Activated CD8-positive, alpha-beta T cell treated with anti-CD3 and anti-CD28 coated beads, Interleukin-2, amount 10 ng/mL, durations not matched to agents 7 days and 5 days (primary cell): ENCODE data around the gene CIAO3. TPM values are rescaled to one million over a fixed set of nuclear protein-coding genes. Genes with fewer than 3 reads are reported as not detected.
"Not testable (repeated sequence)": the region's sequence is repeated elsewhere in the genome, so short reads cannot be mapped to it uniquely, and the experiment has no call there.

Source experiments
- ATAC-seq: fragments of 150-1000 bp; cut with Tn5 transposase; one replicate; pipeline ENCODE4 v1.10.0; 2021; ENCODE audit warnings: moderate library complexity
- CTCF ChIA-PET: fragments of 350-600 bp; sonication (Branson Sonifier 250); formaldehyde crosslinking; loops from one replicate; lab custom pipeline; 2021; ENCODE audit warnings: antibody characterized with exemption; lab: Charles Lee
- POLR2A ChIA-PET: fragments of 350-600 bp; sonication (Branson Sonifier 250); formaldehyde crosslinking; loops from one replicate; lab custom pipeline; 2021; ENCODE audit warnings: antibody characterized with exemption; lab: Charles Lee
- DNase-seq: peaks from one replicate; pipeline ENCODE4 v3.0.0-alpha.2; 2020
- H3K27ac Mint-ChIP-seq: one replicate; pipeline ENCODE4 v1.8.0; 2021; ENCODE audit warnings: mild to moderate bottlenecking, mixed read lengths
- H3K27me3 Mint-ChIP-seq: one replicate; pipeline ENCODE4 v1.8.0; 2021; ENCODE audit warnings: low read depth, mixed read lengths
- H3K36me3 Mint-ChIP-seq: one replicate; pipeline ENCODE4 v1.8.0; 2021; ENCODE audit warnings: low read depth, mixed read lengths
- H3K4me1 Mint-ChIP-seq: one replicate; pipeline ENCODE4 v1.8.0; 2021; ENCODE audit warnings: low read depth, mixed read lengths
- H3K4me3 Mint-ChIP-seq: one replicate; pipeline ENCODE4 v1.8.0; 2021; ENCODE audit warnings: mild to moderate bottlenecking, mixed read lengths
- H3K9me3 Mint-ChIP-seq: one replicate; pipeline ENCODE4 v1.8.0; 2022; ENCODE audit warnings: mixed read lengths; ENCODE audit not compliant: insufficient read depth
- total RNA-seq, 2 experiments: library from RNA; stranded (reverse); gene quantifications; one replicate each; pipeline ENCODE4 v1.2.3, GENCODE V29; 2021

CIAO3 gene
- total RNA-seq, 2 experiments from 2014 or later, result 24.9 to 32.4 TPM

DNA sequence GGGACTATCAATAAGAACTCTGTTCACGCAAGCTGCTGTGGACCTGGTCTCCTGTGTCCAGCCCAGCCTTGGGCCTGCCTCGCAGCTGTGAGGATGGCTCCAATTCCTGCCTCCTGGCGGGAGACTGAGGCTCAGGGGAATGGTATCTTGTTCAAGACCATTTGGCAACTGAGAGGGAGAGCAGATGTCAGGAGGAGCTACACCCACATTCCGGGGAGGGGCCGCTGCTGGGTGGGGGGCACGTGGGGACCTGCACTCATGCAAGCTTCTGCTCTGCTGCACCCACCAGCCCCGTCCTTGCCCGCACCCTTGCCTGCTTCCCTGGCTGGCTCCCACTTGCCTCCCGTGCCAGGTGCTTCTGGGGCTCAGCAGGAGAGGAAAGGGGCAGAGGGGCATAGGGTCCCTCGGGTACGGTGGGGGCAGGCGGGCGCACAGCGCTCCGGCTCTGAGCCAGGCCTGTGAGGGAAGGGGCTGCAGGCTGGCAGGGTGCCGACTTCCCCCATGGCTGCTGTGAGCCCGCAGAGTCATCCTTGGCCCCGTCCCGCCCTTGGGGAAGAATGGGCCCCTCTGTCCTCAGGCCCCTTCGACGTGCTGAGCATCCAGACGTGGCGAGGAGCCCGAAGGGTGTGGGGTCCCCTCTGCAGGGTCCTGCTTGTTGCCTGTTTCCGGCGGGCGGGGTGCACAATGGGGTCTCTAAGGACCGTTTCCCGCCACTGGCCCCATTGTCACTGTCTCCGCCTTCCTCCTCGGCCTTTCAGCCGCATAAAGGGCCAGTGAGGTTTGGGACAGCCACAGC lies 23.1 kb downstream of the CIAO3 start:
- Mint-ChIP-seq H3K36me3 (no peaks in the 10 kb centered on the region), H3K27me3 (peaks cover 7% of the 10 kb centered on the region), H3K9me3 (no peaks in the 10 kb centered on the region), H3K27ac (no peak overlapping the region), H3K4me1 (peaks cover 30% of the 10 kb centered on the region), H3K4me3 (no peak overlapping the region)
- ATAC-seq, result no peak
- DNase-seq, result no peak
- ChIA-PET POLR2A (no interaction called here), CTCF (interaction anchor here (1.9 kb wide), 1 partner anchor 24 kb away, joined by 9 read pairs; the partner anchor contains the start of gene CIAO3)

DNA sequence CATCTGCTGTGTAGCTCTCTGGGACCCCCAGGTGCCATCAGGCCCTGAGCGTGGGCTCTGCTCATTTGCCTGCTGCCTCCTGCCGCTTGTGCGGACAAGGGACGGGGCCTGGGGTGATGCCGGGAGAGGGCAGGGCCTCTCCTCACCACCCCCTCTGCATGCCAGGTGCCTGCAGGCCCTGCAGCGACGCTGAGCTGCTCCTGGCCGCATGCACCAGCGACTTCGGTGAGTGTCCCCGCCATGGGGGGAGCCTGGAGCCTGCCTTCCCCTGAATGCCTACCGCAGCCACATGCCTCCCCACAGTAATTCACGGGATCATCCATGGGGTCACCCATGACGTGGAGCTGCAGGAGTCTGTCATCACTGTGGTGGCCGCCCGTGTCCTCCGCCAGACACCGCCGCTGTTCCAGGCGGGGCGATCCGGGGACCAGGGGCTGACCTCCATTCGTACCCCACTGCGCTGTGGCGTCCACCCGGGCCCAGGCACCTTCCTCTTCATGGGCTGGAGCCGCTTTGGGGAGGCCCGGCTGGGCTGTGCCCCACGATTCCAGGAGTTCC lies 23.9 kb downstream of the CIAO3 start:
- H3K9me3 Mint-ChIP-seq, result no peaks in the 10 kb centered on the region
- ChIA-PET POLR2A (interaction anchor here (1.4 to 2.3 kb wide), 2 partner anchors 15 to 27 kb away, joined by 4 to 6 read pairs; partner anchors contain the start of gene WDR24), CTCF (interaction anchor here (1.2 to 1.9 kb wide), 5 partner anchors 9 to 40 kb away, joined by 3 to 9 read pairs (median 3); partner anchors contain the start of gene CIAO3)
- H3K4me3 Mint-ChIP-seq, result no peak overlapping the region
- peaks cover 30% of the 10 kb centered on the region for H3K4me1 Mint-ChIP-seq
- ATAC-seq, result no peak
- H3K27ac Mint-ChIP-seq, result no peak overlapping the region
- H3K27me3 Mint-ChIP-seq, result peaks cover 7% of the 10 kb centered on the region
- no peak for DNase-seq
- H3K36me3 Mint-ChIP-seq, result no peaks in the 10 kb centered on the region

DNA sequence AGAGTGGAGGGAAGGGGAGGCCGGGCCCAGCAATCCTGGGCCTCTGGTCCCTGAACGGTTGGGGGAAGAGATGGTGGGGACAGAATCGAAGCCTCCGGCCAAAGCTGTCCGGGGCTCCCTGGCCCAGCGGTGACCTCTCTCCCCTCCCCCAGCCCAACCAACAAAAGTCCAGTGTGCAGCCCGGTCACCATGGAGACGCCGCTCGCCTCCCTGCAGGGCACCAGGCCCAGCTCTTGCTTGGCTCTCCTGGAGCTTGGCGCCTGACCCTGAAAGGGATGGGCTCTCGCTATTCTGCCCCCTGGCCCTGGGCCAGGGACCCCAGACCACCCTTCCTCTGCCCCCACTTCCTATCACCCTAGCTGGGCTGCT lies 24.6 kb downstream of the CIAO3 start:
- H3K36me3 Mint-ChIP-seq, result no peaks in the 10 kb centered on the region
- H3K27ac Mint-ChIP-seq, result no peak overlapping the region
- no peaks in the 10 kb centered on the region for H3K9me3 Mint-ChIP-seq
- DNase-seq (no peak), ATAC-seq (no peak)
- POLR2A ChIA-PET, result interaction anchor here (0.6 to 2.3 kb wide), 4 partner anchors 12 to 33 kb away, joined by 3 to 6 read pairs (median 4); partner anchors contain the start of gene WDR24
- peak overlapping the region; percentile 43 for H3K4me3 Mint-ChIP-seq
- peaks cover 7% of the 10 kb centered on the region for H3K27me3 Mint-ChIP-seq
- peaks cover 32% of the 10 kb centered on the region for H3K4me1 Mint-ChIP-seq
- CTCF ChIA-PET, result interaction anchor here (0.8 to 2.1 kb wide), 9 partner anchors 8 to 72 kb away, joined by 3 to 9 read pairs (median 3); partner anchors contain the start of genes CHTF18, CIAO3 and RPUSD1

DNA sequence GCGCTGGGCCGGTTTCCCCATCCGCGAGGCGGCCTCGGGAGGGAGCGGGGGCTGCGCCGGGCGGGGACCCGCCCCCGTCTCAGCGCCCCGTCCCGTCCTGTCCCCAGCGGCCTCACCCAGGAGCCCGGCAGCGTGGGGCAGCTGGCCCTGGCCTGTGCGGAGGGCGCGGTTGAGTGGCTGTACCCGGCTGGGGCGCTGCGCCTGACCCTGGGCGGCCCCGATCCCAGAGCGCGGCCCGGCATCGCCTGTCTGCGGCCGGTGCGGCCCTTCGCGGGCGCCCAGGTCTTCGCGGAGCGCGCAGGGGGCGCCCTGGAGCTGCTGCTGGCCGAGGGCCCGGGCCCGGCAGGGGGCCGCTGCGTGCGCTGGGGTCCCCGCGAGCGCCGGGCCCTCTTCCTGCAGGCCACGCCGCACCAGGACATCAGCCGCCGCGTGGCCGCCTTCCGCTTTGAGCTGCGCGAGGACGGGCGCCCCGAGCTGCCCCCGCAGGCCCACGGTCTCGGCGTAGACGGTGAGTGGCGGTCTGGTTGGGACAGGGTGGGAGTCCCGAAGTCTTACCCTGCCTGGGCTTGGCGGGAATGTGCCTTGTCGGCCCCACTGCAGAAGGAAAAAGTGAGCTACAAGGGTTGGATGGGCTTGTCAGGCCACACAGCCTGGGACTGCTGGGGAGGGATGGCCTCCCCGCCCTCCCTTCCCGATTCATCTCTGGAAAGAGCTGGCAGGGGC lies 25.2 kb downstream of the CIAO3 start:
- POLR2A ChIA-PET, result interaction anchor here (0.6 to 2.3 kb wide), 6 partner anchors 11 to 33 kb away, joined by 3 to 6 read pairs (median 4); partner anchors contain the start of gene WDR24
- Mint-ChIP-seq H3K4me3 (peak overlapping the region; percentile 43), H3K36me3 (no peaks in the 10 kb centered on the region), H3K4me1 (peaks cover 31% of the 10 kb centered on the region), H3K9me3 (no peaks in the 10 kb centered on the region), H3K27ac (no peak overlapping the region), H3K27me3 (peaks cover 7% of the 10 kb centered on the region)
- CTCF ChIA-PET, result interaction anchor here (0.8 to 2.1 kb wide), 12 partner anchors 8 to 73 kb away, joined by 3 to 9 read pairs (median 3); partner anchors contain the start of genes CHTF18, CIAO3 and RPUSD1
- DNase-seq (no peak), ATAC-seq (peak; percentile 17)

DNA sequence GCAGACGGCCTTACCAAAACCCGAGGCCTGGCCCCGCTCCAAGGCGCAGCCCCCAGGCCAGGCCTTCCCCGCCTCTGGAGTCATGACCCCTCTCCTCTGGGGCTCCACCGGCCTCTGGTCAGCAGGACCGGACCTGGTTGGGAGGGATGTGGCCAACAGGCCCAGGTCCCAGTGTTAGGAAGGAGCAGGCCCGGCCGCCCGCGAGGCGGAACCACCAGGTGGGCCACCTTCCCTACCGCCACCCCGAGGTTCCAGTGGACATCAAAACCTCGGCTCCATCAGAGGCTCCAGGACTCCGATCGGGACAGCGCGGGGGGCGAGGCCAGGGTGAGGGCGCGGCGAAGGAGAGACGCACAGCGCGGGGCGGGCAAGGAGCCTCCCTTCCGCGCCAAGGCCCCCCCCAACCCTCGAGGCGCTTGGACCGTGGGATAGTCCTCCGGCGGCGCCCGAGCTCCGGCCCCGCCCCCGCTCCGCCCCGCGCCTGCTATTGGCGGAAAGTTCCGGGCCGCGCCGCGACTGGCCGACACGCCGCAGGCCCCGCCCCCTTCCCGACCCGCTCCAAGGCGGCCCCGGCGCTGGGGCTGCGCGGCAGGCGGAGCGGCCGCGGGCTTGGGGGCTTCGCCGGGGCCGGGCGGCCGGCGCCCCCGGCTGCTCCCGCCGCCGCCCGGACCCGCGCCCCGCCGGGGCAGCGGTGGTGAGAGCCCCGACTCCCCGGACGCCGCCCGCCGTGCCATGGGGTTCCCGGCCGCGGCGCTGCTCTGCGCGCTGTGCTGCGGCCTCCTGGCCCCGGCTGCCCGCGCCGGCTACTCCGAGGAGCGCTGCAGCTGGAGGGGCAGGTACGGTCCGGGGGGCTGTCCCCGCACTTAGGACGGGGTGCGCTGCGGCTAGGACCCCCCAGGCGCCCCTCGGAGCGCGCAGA lies 26.0 kb downstream of the CIAO3 start, which contains the start of gene METRN:
METRN (plus strand) TSS at position 561 of the 919 bp plus-strand sequence; CDS start at position 733, 172 bp downstream.
- ChIA-PET POLR2A (interaction anchor here (1.0 to 2.3 kb wide), 4 partner anchors 10 to 24 kb away, joined by 3 to 6 read pairs (median 6); partner anchors contain the start of gene WDR24), CTCF (interaction anchor here (1.0 to 2.1 kb wide), 5 partner anchors 18 to 74 kb away, joined by 3 to 6 read pairs (median 3); partner anchors contain the start of genes CHTF18 and RPUSD1)
- DNase-seq (peak; percentile 91), ATAC-seq (peak; percentile 89)
- Mint-ChIP-seq H3K36me3 (no peaks in the 10 kb centered on the region), H3K4me3 (peak within 1 kb of the TSS; percentile 43), H3K4me1 (peaks cover 23% of the 10 kb centered on the region), H3K27ac (no peak within 1 kb of the TSS), H3K9me3 (no peaks in the 10 kb centered on the region), H3K27me3 (peaks cover 7% of the 10 kb centered on the region)

DNA sequence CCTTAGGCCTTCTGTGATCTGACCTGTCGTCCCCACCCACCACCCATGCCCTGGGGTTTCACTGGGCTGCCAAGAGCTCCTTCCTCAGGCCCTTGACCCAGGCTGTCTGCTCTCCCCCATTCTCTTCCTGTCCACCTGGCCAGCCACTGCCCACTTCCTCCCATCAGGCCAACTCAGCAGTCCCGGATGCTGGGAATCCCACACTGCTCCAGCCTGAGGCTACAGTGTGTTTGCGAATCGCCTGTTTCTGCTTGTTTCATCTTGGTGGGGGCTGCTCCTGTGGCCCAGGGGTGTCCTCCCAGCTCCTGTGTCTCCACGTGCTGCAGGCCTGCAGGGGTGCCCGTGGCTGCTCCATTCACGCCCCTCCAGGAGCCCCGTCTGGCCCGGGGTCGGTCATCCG lies 26.7 kb downstream of the CIAO3 start:
- DNase-seq (no peak), ATAC-seq (no peak)
- ChIA-PET CTCF (interaction anchor here (1.1 kb wide), 1 partner anchor 71 kb away, joined by 4 read pairs; no protein-coding TSS in a partner anchor), POLR2A (interaction anchor here (1.5 kb wide), 1 partner anchor 24 kb away, joined by 6 read pairs; the partner anchor contains the start of gene WDR24)
- Mint-ChIP-seq H3K27me3 (peaks cover 10% of the 10 kb centered on the region), H3K9me3 (no peaks in the 10 kb centered on the region), H3K4me1 (peaks cover 16% of the 10 kb centered on the region), H3K27ac (no peak overlapping the region), H3K36me3 (no peaks in the 10 kb centered on the region), H3K4me3 (no peak overlapping the region)

DNA sequence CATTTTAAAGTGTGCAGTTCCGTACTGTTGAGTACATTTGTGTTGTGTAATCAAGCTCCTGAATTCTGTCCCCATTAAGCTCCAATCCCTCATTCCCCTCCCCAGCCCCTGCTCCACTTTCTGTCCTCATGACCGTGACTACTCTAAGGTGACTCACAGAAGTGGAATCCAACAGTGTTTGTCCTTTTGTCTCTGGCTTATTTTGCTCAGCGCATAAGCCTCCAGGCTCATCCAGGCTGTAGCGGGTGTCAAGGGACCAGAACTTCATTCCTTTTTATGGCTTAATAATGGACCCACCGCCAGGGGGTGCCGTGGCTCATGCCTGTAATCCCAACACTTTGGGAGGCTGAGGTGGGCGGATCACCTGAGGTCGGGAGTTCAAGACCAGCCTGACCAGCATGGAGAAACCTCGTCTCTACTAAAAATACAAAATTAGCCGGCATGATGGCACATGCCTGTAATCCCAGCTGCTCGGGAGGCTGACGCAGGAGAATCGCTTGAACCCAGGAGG lies 28.0 kb downstream of the CIAO3 start:
- Mint-ChIP-seq H3K27me3 (peaks cover 16% of the 10 kb centered on the region), H3K4me1 (peaks cover 11% of the 10 kb centered on the region)
- H3K27ac Mint-ChIP-seq, POLR2A ChIA-PET, ATAC-seq, H3K36me3 Mint-ChIP-seq, H3K4me3 Mint-ChIP-seq, H3K9me3 Mint-ChIP-seq: not testable (repeated sequence)
- CTCF ChIA-PET, result interaction anchor here (0.7 to 3.7 kb wide), 18 partner anchors 8 to 344 kb away, joined by 3 to 51 read pairs (median 4); partner anchors contain the start of genes ANTKMT, CHTF18, CIAO3 and RPUSD1
- DNase-seq, result peak; percentile 61

DNA sequence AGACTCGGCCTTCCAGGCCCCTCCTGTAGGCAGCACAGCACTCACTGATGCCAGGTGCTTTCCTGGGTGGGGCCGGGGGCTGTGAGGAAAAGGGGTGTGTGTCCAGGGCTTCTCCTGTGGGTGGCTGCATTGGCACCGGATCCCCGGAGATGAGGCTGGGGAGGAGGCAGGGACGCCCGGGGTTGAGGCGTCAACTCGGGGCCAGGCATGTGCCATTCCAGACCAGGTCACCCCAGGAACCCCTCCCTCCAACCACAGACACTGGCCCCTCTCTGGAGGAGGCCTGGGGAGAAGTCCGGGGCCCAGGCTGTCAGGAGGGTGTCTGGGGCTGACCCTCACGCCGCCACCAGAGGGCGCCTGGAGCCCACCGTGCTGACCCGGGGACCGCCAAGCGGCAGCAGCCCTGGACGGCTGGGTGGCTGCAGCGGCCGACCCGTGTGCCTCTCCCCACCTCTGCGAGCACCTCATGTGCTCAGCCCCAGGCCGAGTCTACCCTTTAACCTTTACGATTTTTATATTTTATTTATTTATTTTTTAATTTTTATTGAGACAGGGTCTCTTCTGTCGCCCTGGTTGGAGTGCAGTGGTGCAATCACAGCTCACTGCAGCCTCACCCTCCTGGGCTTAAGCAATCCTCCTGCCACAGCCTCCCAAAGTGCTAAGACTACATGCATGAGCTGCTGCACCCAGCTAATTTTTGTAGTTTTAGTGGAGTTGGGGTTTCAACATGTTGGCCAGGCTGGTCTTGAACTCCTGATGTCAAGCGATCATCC lies 29.1 kb downstream of the CIAO3 start:
- peak; percentile 85 for DNase-seq
- Mint-ChIP-seq H3K27ac (no peak overlapping the region), H3K36me3 (no peaks in the 10 kb centered on the region), H3K9me3 (no peaks in the 10 kb centered on the region), H3K4me3 (no peak overlapping the region), H3K27me3 (peaks cover 24% of the 10 kb centered on the region), H3K4me1 (peaks cover 11% of the 10 kb centered on the region)
- CTCF ChIA-PET, result interaction anchor here (0.7 to 3.7 kb wide), 19 partner anchors 9 to 345 kb away, joined by 3 to 51 read pairs (median 4); partner anchors contain the start of genes ANTKMT, CHTF18, CIAO3 and RPUSD1
- peak; percentile 65 for ATAC-seq
- POLR2A ChIA-PET, result no interaction called here

DNA sequence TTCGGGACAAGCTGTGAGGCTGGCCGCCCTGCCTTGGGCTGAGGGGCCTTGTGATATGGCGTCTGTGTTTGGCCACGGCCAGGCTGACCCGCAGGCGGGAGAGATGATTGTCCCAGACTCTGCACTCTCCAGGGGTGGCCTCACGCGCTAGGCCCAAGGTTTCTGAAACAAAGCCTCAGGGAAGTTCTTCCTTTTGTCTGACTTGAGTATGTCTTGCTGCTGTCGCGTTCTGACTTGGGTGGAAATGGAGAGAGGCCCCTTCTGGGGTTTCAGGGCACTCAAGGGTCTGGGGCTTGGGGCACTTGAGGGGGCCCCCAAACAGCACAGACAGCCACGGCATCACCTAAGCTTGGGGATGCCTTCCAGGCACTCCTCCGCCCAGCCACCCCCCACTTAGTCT lies 29.7 kb downstream of the CIAO3 start:
- Mint-ChIP-seq H3K27me3 (peaks cover 26% of the 10 kb centered on the region), H3K27ac (no peak overlapping the region), H3K4me1 (peaks cover 9% of the 10 kb centered on the region), H3K4me3 (no peak overlapping the region), H3K9me3 (no peaks in the 10 kb centered on the region), H3K36me3 (no peaks in the 10 kb centered on the region)
- POLR2A ChIA-PET, result no interaction called here
- CTCF ChIA-PET, result interaction anchor here (3.7 kb wide), 1 partner anchor 74 kb away, joined by 51 read pairs; the partner anchor contains the start of genes CHTF18 and RPUSD1
- DNase-seq (no peak), ATAC-seq (no peak)
